HG03066 (cell line): ENCODE results near the gene SPATA22.
"Not testable (repeated sequence)": the region's sequence is repeated elsewhere in the genome, so short reads cannot be mapped to it uniquely, and the experiment has no call there.

ENCODE experiments used
- ATAC-seq: cut with Tn5 transposase; IDR thresholded peaks from one replicate; pipeline ENCODE4 v1.9.1; 2021; ENCODE audit warnings: low read depth; ENCODE audit not compliant: unreplicated experiment

Gene SPATA22

DNA sequence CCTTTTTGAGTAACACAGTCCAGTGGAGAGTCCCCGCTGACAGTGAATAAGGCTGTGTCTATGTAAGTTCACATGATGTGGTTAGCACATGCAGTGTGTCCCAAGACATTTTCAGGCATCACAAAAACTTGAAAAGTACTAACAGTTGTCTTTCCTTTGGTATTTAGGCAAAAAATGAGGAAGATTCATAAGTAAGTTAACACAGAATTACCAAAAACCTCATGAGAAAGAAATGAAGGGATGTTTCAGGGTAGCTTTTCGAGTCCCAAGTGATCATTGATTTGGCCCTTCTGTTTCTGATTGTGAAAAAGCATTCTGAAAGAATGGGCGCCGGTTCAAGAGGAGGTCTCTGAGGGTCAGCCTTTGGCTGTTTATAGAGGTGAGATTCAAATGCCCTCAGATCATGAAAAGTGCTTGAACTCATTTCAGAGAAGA lies 3.6 kb upstream of the SPATA22 start:
- no peak for ATAC-seq

DNA sequence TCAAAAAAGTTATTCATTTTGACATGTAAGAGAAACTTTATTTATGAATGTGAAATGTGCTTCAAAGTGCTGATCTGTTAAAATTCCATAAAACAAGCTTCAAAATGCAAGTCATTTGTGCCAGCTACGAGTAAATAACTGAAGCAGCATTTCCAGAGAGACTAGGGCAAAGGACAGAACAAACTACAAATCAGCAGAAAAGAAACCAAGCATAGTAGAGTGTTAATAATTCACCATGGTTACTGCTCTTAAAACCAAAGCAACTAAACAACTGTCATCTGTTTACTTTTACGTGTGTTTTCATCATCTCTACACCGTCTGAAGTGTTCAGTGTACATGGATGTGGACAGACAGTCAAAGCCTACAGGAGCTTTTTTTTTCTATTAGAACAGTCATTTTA lies 2.6 kb upstream of the SPATA22 start:
- ATAC-seq: no peak

DNA sequence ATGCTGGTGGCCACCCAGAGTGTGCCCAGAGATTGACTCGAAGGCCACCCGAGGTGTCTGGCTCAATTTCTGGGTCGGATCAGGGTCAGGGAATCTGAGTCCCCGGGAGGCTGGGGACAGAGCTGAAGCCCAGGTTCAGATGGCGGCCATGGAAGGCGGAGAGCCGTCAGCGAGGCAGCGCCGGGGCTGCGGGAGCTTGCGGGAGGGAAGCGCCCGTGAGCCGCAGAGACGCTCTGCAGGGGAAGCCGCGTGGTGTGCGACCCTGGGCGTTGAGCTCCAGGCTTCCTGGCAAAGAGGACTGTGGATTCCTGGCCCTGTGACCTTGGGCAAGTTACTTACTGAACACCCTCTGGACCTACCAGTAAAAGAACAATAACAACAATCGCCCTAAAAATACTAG lies 518 bp upstream of the SPATA22 start:
- ATAC-seq: no peak

DNA sequence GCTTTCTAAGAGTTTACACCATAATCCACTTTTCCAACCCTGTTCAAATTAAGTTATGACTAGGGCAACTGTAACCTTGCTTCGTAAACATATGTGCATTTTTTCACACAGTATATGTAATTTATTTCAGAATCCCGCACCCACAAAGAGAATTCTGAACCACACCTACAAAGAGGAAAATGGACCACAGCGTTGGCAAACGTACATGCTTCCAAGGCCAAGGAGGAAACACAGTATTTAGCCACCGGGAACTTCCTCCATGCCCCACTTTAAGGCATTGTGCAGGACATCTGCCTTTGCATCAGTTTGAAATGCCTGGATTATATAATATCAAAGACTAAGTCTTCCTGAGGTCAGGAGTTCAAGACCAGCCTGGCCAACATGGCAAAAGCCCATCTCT lies 2.1 kb downstream of the SPATA22 start:
- ATAC-seq: no peak

DNA sequence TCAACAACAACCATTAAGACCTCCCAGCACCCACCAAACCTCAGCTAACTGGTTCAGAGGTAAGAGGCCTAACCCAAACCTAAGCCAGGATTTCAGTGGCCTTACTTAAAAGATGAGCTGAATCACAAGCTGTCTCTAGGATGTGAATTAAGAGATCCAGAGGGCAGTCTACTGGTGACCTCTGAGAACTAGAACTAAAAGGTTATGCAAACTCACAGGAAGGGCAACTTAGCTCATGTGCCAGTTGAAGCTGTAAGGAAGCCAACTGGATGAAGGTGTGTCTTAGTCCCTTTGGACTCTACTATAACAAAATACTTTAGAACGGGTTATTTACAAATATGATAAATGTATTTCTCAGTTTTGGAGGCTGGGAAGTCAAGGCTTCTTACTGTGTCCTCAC lies 5.3 kb downstream of the SPATA22 start:
- ATAC-seq: not testable (repeated sequence)

DNA sequence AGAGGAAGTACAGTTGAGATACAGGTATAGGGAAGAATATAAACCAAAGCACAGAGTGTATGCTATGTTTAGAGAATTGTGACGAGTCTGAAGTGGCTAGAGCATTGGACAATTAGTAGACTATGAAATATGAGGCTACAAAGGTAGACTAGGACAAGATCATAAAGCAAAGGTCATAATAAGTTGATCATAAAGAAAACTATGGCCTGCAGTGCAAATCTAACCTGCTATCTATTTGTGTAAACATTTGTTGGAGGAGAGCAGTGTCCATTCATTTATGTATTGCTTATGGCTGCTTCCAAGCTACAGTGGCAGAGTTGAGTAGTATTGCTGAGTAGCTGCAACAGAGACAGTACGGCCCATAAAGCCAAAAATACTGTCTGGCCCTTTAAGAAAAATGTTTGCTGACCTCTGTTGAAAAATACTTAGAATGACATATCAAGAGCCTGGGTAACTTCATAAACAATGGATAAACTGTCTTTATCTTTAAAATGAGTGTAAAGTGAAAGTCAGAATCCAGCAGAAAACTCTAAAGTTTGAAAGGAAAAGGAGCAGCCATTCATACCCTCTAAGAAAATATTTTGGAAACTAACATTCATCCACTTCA lies 23.5 kb downstream of the SPATA22 start:
- ATAC-seq: no peak

DNA sequence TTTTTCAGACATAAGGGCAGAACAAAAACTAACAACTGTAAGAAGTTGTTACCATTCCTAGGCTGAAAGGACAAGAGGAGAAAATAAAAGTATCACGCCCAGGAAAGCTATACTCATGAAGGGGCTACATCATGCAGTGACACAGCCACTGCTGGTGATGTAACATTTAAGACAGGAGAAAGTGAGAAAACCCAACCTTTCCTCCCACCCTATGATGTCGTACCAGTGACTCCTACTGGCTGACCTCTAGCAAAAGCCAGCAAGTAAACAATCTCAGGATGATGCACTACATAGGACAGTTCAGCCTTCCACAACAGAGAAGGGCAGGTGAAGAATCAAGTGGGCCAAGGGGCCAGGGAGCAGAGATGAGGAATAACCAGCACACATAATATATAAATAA lies 24.0 kb downstream of the SPATA22 start:
- ATAC-seq: no peak

DNA sequence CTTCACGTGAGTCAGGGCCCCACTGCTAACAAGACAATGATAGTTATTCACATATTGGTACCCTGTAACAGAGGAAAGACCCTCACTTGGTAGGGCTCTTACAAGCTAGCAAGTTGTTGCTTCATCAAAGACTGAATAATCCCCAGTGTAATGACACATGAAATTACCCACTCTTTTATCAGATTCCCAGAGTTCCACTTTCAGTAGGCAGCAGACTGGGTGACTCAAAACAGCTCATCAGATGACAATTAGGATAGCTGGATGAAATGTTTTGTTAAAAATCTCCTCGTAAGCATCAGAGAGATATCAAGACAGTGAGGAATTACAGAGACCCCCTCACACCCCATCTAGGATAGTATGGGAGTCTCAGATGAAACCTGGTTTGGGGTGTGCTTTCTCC lies 31.2 kb downstream of the SPATA22 start:
- no peak for ATAC-seq

DNA sequence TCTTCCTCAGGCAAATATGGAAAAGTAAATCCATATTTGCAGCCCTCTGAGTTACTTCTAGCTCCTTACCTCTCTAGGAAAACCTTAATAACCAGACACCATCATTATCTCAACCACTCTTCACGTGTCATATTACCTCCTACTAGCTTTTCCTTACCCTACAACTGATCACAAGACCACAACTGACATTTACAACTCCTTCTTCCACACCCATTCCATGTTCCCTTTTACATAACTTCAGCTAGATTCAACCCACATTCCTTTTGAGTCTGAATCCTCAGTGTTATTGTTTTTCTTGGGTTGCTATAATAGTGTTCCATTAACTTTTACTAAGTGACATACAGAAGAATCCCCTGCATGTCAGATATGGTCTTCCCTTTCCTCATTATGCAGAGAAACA lies 33.3 kb downstream of the SPATA22 start:
- ATAC-seq: no peak

DNA sequence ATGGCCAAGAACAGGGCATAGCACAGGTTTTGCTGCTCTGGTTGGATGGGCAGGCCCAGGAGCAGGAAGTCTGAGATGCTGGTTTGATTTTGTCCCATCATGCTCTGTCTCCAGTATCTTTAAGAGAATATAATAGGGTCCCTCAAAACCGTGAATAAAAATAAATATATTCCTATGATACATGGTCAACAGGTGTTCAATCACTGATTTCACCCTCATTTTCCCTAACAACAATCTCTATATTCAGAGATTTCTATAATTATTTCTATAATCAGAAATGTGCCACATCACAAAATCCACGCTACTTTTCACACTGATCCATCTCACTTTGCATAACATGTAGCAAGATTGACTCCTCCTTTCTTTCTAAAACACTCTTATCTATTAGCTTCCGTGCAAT lies 37.9 kb downstream of the SPATA22 start, which contains the start of gene OR1E2:
TSS of gene OR1E2 (minus strand) at position 101 of the 400 bp plus-strand sequence. CDS start at position 101, 0 bp downstream.
- no peak for ATAC-seq

DNA sequence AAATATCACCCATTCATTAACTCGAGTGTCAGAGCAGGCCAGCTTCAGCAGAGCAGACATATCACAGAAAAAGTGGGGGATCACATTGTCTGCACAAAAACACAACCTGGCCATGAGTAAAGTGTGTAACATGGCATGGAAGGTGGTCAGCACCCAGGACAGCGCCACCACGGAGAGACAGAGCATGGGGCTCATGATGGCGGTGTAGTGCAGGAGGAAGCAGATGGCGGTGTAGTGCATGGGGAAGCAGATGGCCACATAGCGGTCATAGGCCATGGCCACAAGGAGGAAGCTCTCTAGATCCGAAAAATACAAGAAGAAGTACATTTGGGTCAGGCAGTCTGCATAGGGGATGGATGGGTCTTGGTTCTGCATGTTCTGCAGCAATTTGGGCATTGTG lies 38.4 kb downstream of the SPATA22 start:
- ATAC-seq: not testable (repeated sequence)

DNA sequence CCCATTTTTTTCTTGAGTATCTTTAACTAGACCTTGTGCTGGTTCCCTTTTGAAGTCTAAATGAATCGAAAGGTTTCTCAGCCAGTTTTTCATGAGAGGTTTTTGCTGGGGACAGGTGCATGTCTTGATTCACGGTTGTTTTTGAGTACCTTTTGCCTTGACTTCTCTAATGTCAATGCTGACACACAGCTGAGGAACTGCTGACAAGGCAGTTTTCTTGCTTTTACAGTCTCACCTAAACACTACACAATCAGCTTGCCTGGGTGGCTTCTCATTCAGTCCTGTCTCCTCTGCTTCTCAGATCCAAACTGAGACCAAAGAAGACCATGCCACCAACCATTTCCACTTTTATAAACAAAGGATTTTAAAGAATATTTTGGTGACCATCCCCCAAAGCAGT lies 53.4 kb downstream of the SPATA22 start:
- ATAC-seq: no peak

DNA sequence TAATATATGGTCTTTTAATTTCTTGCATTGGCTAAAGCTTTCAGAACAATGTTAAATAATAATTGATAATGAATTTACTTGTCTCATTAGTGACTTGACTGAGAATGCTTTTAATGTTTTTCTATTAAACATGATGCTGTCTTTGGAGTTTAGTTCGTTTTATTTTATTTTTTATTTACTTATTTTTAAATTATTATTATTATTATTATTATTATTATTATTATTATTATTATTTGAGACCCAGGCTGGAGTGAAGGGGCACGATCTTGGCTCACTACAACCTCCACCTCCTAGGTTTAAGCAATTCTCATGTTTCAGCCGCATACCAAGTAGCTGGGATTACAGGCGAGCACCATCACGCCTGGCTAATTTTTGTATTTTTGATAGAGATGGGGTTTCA lies 56.0 kb downstream of the SPATA22 start:
- no peak for ATAC-seq

DNA sequence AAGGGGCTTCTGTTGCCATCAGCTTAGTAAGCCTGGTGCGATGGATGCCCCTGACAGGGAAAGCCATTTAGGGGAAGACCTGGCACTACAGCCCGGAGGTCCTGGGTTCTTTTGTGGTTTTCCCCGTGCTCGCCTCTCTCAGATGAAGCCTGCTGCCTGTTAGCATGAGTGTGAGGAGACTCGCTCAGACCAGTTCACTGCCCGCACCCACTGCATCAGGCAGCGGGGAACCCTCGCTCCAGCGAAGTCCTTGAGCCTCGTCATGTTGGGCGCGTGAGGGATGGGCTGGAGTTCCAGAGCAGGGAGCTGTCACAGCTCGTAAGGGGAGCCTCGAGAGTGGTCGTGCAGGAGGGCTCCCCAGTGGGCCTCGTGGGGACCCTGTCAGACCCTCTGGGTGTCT lies 59.4 kb downstream of the SPATA22 start:
- not testable (repeated sequence) for ATAC-seq

DNA sequence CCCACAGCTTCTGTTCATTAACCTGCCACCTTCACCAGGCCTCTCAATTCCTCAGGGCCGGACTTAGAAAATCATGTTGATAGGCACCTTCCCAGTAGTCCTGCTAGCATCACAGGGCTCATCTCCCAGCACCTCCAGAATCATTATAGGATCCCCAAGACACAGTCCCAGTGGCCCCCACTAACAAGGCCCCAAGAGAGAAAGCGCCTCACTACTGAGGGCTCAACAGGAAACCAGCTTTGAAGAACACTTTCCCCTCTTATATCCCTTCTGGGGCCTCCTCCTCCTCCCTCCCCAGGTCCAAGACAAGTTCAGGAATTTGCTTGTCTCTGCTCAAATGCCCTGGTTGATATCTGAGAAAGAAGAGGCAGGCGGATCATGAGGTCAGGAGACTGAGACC lies 60.5 kb downstream of the SPATA22 start, which contains the start of gene OR3A3:
TSS of gene OR3A3 (plus strand) at position 301 of the 400 bp plus-strand sequence.
- no peak for ATAC-seq

DNA sequence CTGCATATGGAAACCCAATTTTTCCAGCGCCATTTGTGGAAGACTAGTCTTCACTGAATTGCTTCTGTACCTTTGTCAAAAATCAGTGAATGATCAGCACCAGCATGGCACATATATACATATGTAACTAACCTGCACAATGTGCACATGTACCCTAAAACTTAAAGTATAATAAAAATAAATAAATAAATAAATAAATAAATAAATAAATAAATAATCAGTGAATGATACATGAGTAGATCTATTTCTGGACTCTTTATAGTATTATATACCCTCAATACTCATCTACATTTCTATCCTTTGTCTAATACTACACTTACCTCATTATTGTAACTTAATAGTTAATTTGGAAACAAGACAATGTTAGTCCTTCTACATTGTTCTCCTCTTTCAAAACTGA lies 67.8 kb downstream of the SPATA22 start:
- not testable (repeated sequence) for ATAC-seq

DNA sequence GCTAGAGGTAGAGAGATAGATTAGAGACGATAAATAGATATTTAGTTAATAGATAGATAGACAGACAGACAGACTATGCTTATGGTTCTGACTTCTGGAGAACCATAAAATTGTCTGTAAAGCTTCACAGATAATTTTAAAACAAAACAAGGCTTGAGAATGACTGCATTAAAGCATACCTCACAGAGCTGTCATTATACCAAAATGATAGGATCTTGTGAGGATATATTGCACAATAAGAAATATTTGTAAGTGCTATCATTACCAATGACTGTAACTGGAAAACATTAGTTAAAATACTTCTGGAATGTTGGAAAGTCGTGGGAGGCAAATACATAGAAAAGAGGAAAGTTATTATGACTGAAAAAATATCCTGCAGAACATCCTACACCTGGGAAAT lies 69.8 kb downstream of the SPATA22 start:
- no peak for ATAC-seq

DNA sequence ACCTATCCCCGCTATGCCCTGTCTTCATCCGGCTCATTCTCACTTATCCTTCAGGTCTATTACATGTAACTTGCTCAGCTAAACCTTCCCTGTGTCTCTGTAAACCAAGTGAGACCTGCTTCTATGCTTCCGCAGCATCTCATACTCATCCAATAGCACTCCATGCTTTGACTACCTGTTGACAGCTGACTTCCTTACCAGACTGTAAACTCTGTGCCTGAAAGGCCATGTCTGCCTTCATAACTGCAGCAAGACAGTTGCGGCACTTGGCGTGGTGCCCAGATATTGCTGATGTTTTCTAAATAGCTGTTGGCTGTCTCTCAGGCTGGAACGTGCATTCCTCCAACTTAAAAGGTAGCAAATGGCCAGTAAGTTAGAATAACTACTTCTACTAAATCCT lies 71.6 kb downstream of the SPATA22 start:
- no peak for ATAC-seq

DNA sequence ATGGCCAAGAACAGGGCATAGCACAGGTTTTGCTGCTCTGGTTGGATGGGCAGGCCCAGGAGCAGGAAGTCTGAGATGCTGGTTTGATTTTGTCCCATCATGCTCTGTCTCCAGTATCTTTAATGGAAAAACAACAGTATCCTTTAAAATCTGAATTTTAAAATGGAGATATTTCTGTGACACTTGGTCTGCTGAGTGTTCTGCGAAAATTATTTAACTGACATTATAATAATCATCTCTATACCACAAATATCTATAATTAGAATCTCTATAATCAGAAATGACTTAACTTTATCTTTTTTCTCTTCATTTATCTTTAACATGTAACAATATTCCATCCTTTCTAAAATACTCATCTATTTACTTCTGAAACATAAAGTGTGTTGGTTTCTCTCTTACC lies 73.3 kb downstream of the SPATA22 start, which contains the start of gene OR1E1:
TSS of gene OR1E1 (minus strand) at position 101 of the 400 bp plus-strand sequence. CDS start at position 101, 0 bp downstream.
- no peak for ATAC-seq

DNA sequence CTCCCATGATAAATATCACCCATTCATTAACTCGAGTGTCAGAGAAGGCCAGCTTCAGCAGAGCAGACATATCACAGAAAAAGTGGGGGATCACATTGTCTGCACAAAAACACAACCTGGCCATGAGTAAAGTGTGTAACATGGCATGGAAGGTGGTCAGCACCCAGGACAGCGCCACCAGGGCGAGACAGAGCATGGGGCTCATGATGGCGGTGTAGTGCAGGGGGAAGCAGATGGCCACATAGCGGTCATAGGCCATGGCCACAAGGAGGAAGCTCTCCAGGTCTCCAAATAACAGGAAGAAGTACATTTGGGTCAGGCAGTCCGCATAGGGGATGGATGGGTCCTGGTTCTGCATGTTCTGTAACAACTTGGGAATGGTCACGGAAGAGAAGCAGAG lies 73.8 kb downstream of the SPATA22 start:
- not testable (repeated sequence) for ATAC-seq
